ENCODE results near the gene PTPRD.

GRCh38 chr9:8576741-8577140 is 2036.1 kb downstream of the PTPRD start:
- no peak for TF ChIP-seq CTCF (IDR thresholded peaks at IDR 0.05)
- no peak for TF ChIP-seq POLR2A (IDR thresholded peaks at IDR 0.05)

All from thyroid gland (tissue), 4 donors.